ENCODE measurements around the gene NR2E3. TPM values are rescaled to one million over a fixed set of nuclear protein-coding genes. Genes with fewer than 3 reads are reported as not detected.

Gene NR2E3
- total RNA-seq, 1 donor from 2014 or later, result not detected

- peaks cover 29% of the 10 kb centered on the region for H3K4me1 Mint-ChIP-seq
- H3K9me3 Mint-ChIP-seq, result no peaks in the 10 kb centered on the region
- no peak overlapping the region for H3K27ac ChIP-seq
- no peak overlapping the region for H2AFZ ChIP-seq (replicated peaks)
- H3K27me3 ChIP-seq, result no peaks in the 10 kb centered on the region
- no peak overlapping the region for H3K4me2 ChIP-seq
- H3K9ac ChIP-seq, result no peak overlapping the region
- no peaks in the 10 kb centered on the region for H3K36me3 ChIP-seq
- DNase-seq (ENCODE audit: low spot score), result no peak
- no peak overlapping the region for H3K27ac Mint-ChIP-seq
- no peak overlapping the region for H3K4me3 Mint-ChIP-seq
- H3K4me3 ChIP-seq, result no peak overlapping the region
- no peaks in the 10 kb centered on the region for H3K9me3 ChIP-seq (ENCODE audit: low read depth)
- peaks cover 8% of the 10 kb centered on the region for H3K27me3 Mint-ChIP-seq (ENCODE audit: insufficient read depth, low read depth)
- peaks cover 6% of the 10 kb centered on the region for H4K20me1 ChIP-seq (ENCODE audit: low read depth)
- no peaks in the 10 kb centered on the region for H3K79me2 ChIP-seq (ENCODE audit: low read depth)
- no peak for TF ChIP-seq EZH2 (IDR thresholded peaks at IDR 0.05)
- no peak for TF ChIP-seq EZH2phosphoT487 (IDR thresholded peaks at IDR 0.05)
- no peak for TF ChIP-seq CTCF (IDR thresholded peaks at IDR 0.05)
- no peaks in the 10 kb centered on the region for H3K36me3 Mint-ChIP-seq
- peaks cover 23% of the 10 kb centered on the region for H3K4me1 ChIP-seq
- H3F3A ChIP-seq (ENCODE audit: low read depth), result peaks cover 20% of the 10 kb centered on the region
Observed at GRCh38 chr15:71811036-71811736, 832 bp downstream of the NR2E3 start.

GRCh38 chr15:71811752-71812735, 1.7 kb downstream of the NR2E3 start:
- H3K27me3 ChIP-seq, result no peaks in the 10 kb centered on the region
- H3K36me3 ChIP-seq, result no peaks in the 10 kb centered on the region
- DNase-seq (ENCODE audit: low spot score), result no peak
- no peak overlapping the region for H3K27ac Mint-ChIP-seq
- H3K4me3 ChIP-seq, result no peak overlapping the region
- peaks cover 15% of the 10 kb centered on the region for H3K4me1 ChIP-seq
- H3K27me3 Mint-ChIP-seq (ENCODE audit: insufficient read depth, low read depth), result peaks cover 6% of the 10 kb centered on the region
- no peak for TF ChIP-seq EZH2phosphoT487 (IDR thresholded peaks at IDR 0.05)
- no peak for TF ChIP-seq CTCF (IDR thresholded peaks at IDR 0.05)
- no peak for TF ChIP-seq EZH2 (IDR thresholded peaks at IDR 0.05)
- H3K27ac ChIP-seq, result no peak overlapping the region
- H3K9me3 ChIP-seq (ENCODE audit: low read depth), result no peaks in the 10 kb centered on the region
- H2AFZ ChIP-seq (replicated peaks), result no peak overlapping the region
- H3K9ac ChIP-seq, result no peak overlapping the region
- peaks cover 12% of the 10 kb centered on the region for H3F3A ChIP-seq (ENCODE audit: low read depth)
- H3K4me1 Mint-ChIP-seq, result peaks cover 20% of the 10 kb centered on the region
- H3K4me2 ChIP-seq, result no peak overlapping the region
- H3K4me3 Mint-ChIP-seq, result no peak overlapping the region
- no peaks in the 10 kb centered on the region for H3K79me2 ChIP-seq (ENCODE audit: low read depth)
- H3K9me3 Mint-ChIP-seq, result no peaks in the 10 kb centered on the region
- H4K20me1 ChIP-seq (ENCODE audit: low read depth), result no peaks in the 10 kb centered on the region
- no peaks in the 10 kb centered on the region for H3K36me3 Mint-ChIP-seq

GRCh38 chr15:71812966-71813722, 2.8 kb downstream of the NR2E3 start:
- Mint-ChIP-seq H3K4me3 (no peak overlapping the region), H3K4me1 (peaks cover 9% of the 10 kb centered on the region), H3K27me3 (ENCODE audit: insufficient read depth, low read depth) (peaks cover 4% of the 10 kb centered on the region), H3K9me3 (peaks cover 4% of the 10 kb centered on the region), H3K36me3 (peaks cover 1% of the 10 kb centered on the region), H3K27ac (peak overlapping the region; percentile 81)
- Histone ChIP-seq H3K79me2 (ENCODE audit: low read depth) (no peaks in the 10 kb centered on the region), H2AFZ (replicated peaks) (no peak overlapping the region), H3K4me1 (peaks cover 6% of the 10 kb centered on the region), H4K20me1 (ENCODE audit: low read depth) (no peaks in the 10 kb centered on the region), H3K9ac (no peak overlapping the region), H3K27me3 (no peaks in the 10 kb centered on the region), H3K36me3 (no peaks in the 10 kb centered on the region), H3K4me3 (no peak overlapping the region), H3K9me3 (ENCODE audit: low read depth) (no peaks in the 10 kb centered on the region), H3K4me2 (no peak overlapping the region), H3F3A (ENCODE audit: low read depth) (peaks cover under 1% of the 10 kb centered on the region), H3K27ac (no peak overlapping the region)
- no peak for DNase-seq (ENCODE audit: low spot score)
- TF ChIP-seq EZH2 (IDR thresholded peaks at IDR 0.05) (no peak), CTCF (IDR thresholded peaks at IDR 0.05) (no peak), EZH2phosphoT487 (IDR thresholded peaks at IDR 0.05) (no peak)

Measured in neural progenitor cell (in vitro differentiated cells).